Upper lobe of left lung (tissue), 4 donors: ENCODE data around the gene CHMP1B.

ENCODE experiments used
- CTCF ChIP-seq, 6 experiments: fragments of 450-650 bp in 4 of 6; fragments of 200-600 bp in 2 of 6; sonication (generic) in 2 of 6; IDR thresholded peaks; one replicate each; pipeline ENCODE4 v1.5.1; 2016 to 2019; ENCODE audit warnings: antibody characterized with exemption in 6 of 6
- POLR2A ChIP-seq, 4 donors: fragments of 450-650 bp; IDR thresholded peaks; one replicate each; pipeline ENCODE4 v1.5.1; 2016 to 2017; ENCODE audit warnings: antibody characterized with exemption in 4 of 4, mild to moderate bottlenecking in 2 of 4

- peak in 5 of 6 experiments; percentile 26 to 54 (median 45) for TF ChIP-seq CTCF (IDR thresholded peaks at IDR 0.05)
- TF ChIP-seq POLR2A (IDR thresholded peaks at IDR 0.05): no peak
These were observed 21.4 kb downstream of the CHMP1B start for GRCh38 chr18:11872479-11873136.
